ENCODE data around the gene NUTM2A.
"Not testable (repeated sequence)": the region's sequence is repeated elsewhere in the genome, so short reads cannot be mapped to it uniquely, and the experiment has no call there.

The NUTM2A gene

DNA sequence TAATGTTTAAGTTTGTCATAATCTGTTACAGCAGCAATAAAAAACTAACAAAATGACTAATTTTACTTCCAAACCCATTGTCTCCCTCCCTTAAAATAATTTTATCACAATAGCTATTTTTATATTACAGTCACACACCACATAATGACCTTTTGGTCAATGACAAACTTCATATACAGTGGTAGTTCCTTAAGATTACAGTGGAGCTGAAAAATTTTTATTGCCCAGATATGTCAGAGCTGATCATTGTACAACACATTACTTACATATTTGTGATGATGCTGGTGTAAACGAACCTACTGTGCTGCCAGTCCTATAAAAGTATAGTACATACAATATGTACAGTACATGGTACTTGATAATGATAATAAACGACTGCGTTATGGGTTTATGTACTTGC, 22.1 kb downstream of the NUTM2A start:
- not testable (repeated sequence) for DNase-seq (ENCODE audit: low read depth in 3 of 3)

DNA sequence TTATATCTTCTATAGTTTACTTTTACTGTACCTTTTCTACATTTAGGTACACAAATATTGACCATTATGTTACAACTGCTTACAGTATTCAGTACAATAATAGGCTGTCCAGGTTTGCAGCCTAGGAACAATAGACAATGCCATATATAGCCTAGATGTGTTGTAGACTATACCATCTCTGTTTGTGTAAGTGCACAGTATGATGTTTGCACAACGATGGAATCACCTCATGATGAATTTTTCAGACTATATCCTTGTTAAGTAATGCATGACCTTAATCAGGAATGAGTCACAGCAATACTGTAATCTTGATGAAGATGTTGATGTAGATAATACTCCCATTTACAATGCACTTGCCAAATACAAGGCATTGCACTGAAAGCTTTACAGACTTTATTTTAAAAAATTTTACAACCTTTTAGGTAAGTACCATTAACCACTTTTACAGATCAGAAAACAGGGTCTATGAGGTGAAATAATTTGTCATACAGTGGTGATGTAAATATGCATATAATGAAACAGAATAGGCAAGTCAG, 23.6 kb downstream of the NUTM2A start:
- not testable (repeated sequence) for DNase-seq (ENCODE audit: low read depth in 3 of 3)

DNA sequence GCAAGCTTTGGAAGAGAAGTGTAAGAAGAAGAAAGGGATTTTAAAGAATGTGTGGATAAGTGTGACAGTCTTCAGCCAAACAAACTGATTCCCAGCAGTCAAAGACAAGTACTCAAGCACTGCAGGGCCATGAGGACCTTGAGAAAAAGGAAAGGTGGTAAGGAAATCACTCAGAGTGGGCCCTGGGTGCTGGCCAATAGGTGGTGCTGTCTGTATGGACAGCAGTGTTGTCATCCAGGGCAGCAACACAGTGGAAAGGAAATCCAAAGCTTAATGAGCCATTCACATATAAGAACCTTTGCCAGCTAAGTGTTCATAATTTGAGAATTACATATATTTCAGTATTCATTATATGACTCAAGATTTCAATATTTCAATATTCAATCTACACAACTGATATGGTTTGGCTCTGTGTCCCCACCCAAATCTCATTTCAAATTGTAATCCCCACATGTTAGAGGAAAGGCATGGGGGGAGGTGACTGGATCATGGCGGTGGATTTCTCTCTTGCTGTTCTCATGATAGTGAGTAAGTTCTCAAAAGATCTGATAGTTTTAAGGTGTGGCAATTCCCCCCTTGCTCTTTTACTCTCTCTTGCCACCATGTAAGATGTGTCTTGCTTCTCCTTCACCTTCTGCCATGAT, 55.6 kb downstream of the NUTM2A start:
- not testable (repeated sequence) for DNase-seq (ENCODE audit: low read depth in 3 of 3)

All from stimulated activated CD4-positive, alpha-beta T cell treated with anti-CD3 and anti-CD28 coated beads, TNF-alpha, amount 100 ng/mL, for 24 hours (primary cell).